HG03196 (cell line): ENCODE data around the gene GXYLT2.
A peak's percentile ranks its signal among the peaks of the same experiment; 100 is the strongest.
"Not testable (repeated sequence)": the region's sequence is repeated elsewhere in the genome, so short reads cannot be mapped to it uniquely, and the experiment has no call there.

Experiments
- ATAC-seq: cut with Tn5 transposase; IDR thresholded peaks from one replicate; pipeline ENCODE4 v1.9.1; 2021; ENCODE audit not compliant: unreplicated experiment

The GXYLT2 gene

GRCh38 chr3:72972706-72973030, 84.8 kb downstream of the GXYLT2 start:
- no peak for ATAC-seq

- no peak for ATAC-seq
Measured at GRCh38 chr3:72973031-72973723, 85.3 kb downstream of the GXYLT2 start.

- no peak for ATAC-seq
Measured at GRCh38 chr3:72973786-72974185, 85.9 kb downstream of the GXYLT2 start.

GRCh38 chr3:72974956-72975355, 87.1 kb downstream of the GXYLT2 start:
- ATAC-seq = no peak

GRCh38 chr3:72976281-72976741, 88.5 kb downstream of the GXYLT2 start:
- no peak for ATAC-seq

GRCh38 chr3:72977060-72977808, 89.4 kb downstream of the GXYLT2 start:
- peak; percentile 63 for ATAC-seq

- ATAC-seq = no peak
Measured at GRCh38 chr3:72982609-72983366, 94.9 kb downstream of the GXYLT2 start.

- ATAC-seq = no peak
Measured at GRCh38 chr3:72985576-72985975, 97.7 kb downstream of the GXYLT2 start.

- no peak for ATAC-seq
Measured at GRCh38 chr3:72990701-72991395, 103.0 kb downstream of the GXYLT2 start.

GRCh38 chr3:72991522-72991921, 103.7 kb downstream of the GXYLT2 start:
- ATAC-seq = no peak

- no peak for ATAC-seq
Measured at GRCh38 chr3:72993391-72993790, 105.5 kb downstream of the GXYLT2 start.

- no peak for ATAC-seq
Measured at GRCh38 chr3:72995337-72995736, 107.5 kb downstream of the GXYLT2 start.

- peak; percentile 5 for ATAC-seq
Measured at GRCh38 chr3:72996121-72996472, 108.3 kb downstream of the GXYLT2 start.

- ATAC-seq = peak; percentile 91
Measured at GRCh38 chr3:72996473-72997333, 108.9 kb downstream of the GXYLT2 start, which contains the start of gene PPP4R2. TSS of gene PPP4R2 (plus strand) at chr3:72996811. CDS start at chr3:72997038, 227 bp downstream.

GRCh38 chr3:72997421-72997961, 109.6 kb downstream of the GXYLT2 start:
- ATAC-seq = peak; percentile 3

GRCh38 chr3:72998466-72998865, 110.6 kb downstream of the GXYLT2 start:
- ATAC-seq = no peak

- no peak for ATAC-seq
Measured at GRCh38 chr3:72999951-73000350, 112.1 kb downstream of the GXYLT2 start.

GRCh38 chr3:73003050-73003449, 115.2 kb downstream of the GXYLT2 start:
- not testable (repeated sequence) for ATAC-seq

- no peak for ATAC-seq
Measured at GRCh38 chr3:73004316-73004715, 116.5 kb downstream of the GXYLT2 start.
